Activated CD8-positive, alpha-beta memory T cell treated with anti-CD3 and anti-CD28 coated beads for 48 hours (primary cell): ENCODE data around the gene CTSE.

ENCODE experiments used
- DNase-seq, 3 experiments: peaks; one replicate each; pipeline ENCODE4 v3.0.0-alpha.2; 2020; ENCODE audit warnings: low read depth in 2 of 3, low spot score in 2 of 3

The CTSE gene

DNA sequence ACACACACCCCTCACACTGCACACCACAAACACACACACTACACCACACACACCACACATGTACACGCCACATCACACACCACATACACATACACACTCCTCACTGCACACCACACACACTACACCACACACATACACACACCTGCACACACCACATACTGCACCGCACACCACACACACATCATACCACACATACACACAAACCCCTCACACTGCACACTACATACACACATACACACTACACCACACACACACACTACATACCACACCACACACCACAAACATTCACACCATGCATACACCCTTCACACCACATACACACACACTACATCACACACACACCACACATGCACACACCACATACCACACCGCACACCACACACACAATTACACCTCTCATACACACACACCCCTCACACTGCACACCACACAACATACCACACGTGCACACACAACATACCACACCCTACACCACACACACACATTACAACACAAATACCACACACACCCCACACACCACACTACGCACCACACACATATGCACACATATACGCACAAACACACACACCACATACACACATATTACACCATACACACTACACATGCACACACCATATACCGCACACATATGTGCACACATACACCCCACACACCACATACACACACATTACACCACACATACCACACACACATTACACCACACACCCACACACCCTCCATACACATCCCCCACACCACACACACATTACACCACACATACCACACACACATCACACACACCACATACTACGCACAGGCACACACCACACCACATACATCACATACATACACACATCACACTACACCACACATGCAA, 50.1 kb downstream of the CTSE start:
- no peak for DNase-seq

- DNase-seq, result no peak
These were observed 51.1 kb downstream of the CTSE start for GRCh38 chr1:205972491-205973168.

- DNase-seq, result no peak
These were observed 51.6 kb downstream of the CTSE start for GRCh38 chr1:205972081-205972480.

DNA sequence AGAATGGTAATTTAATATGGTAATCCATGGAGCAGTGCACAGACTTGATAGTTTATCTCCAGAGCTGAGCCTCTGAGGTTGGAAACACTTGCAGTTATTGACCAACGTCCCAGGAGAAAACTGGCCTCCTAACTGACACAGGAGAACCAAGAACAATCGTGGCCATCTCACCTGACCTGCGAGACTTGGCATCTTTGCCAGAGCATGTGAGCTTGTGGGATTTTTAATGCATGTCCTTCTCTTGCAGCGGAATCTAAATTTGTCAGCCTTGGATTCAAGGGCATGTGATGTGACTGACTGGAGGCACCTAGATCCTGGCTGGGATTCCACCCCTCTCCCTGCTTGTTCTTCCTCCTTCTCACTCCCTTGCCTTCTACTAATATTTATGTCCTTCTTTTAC, 52.6 kb downstream of the CTSE start:
- DNase-seq, result no peak

GRCh38 chr1:205970486-205970885, 53.2 kb downstream of the CTSE start:
- no peak for DNase-seq

- no peak for DNase-seq
These were observed 54.5 kb downstream of the CTSE start for GRCh38 chr1:205969229-205969628.

DNA sequence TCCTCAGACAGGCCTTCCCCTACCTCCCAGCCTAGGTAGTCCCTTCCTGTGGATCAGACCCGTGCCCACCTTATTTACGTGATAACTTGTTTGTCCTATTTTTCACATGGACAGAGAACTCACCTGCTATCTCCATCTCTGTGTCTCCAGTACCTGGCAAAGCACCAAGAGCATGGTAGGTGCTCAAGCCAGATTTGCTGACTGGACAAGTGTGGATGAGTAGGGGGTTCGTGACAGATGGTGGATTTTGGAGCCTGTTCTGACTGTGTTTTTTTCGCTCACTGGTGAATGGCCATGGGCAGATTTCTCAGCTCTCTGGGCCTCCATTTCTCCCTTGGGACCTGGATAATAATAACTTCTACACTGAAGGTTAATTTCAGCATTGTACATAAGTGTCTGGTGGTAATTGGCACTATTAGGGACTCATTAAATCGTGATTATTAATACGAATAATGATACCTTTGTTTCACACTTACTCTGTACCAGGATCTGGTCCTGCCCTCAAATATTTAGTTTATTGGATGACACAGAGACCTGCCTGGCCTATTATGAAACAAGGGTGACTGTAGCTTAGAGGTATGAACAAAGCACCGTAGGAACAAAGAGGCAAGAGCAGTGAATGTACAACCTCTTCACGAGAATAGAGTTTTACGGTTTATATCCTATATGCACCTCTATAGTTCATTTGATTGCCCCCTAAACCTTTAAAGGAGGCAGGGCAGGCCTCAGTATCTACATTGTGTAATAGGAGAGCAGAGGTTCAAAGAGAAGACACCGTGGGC, 56.0 kb downstream of the CTSE start:
- no peak for DNase-seq

DNA sequence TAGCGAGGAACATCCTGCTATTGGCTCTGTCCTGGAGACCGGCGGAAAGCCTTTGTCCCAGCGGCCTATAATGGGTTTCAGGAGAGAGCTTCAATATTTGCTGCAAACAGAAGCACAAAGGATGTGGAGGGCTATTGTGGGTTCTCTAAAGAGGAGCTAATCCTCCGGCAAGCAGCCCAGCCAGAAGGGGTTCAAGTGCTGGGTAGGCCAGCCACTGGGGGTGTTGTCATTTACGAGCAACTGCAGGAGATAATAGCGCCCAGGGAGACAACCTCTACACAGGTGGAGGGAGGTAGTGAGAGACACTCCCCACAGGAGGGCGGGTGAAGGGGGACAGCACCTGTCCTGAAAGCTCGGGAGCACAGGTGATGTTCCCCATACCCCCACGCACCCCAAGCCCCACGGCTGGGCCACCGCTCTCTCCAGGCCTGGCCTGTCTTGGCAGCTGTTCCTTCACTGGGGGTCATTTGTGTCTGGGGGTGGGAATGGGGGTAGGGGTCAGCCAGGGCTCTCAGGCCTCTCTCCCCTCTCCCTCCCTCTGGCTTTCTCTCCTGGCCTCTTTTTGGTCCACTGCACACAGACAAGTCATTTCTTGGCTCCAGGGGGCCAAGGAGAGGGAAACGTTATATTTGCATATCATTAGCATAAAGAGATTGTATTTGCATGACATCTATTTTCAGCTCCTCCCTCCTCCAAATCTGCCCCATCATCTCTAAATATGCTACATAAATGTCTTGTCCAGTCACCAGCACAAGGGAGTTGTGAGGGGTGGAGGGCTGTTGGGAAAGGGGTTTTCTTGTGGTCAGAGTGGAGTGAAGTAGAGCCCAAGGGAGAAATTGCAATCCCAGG, 58.4 kb downstream of the CTSE start:
- DNase-seq, result no peak

DNA sequence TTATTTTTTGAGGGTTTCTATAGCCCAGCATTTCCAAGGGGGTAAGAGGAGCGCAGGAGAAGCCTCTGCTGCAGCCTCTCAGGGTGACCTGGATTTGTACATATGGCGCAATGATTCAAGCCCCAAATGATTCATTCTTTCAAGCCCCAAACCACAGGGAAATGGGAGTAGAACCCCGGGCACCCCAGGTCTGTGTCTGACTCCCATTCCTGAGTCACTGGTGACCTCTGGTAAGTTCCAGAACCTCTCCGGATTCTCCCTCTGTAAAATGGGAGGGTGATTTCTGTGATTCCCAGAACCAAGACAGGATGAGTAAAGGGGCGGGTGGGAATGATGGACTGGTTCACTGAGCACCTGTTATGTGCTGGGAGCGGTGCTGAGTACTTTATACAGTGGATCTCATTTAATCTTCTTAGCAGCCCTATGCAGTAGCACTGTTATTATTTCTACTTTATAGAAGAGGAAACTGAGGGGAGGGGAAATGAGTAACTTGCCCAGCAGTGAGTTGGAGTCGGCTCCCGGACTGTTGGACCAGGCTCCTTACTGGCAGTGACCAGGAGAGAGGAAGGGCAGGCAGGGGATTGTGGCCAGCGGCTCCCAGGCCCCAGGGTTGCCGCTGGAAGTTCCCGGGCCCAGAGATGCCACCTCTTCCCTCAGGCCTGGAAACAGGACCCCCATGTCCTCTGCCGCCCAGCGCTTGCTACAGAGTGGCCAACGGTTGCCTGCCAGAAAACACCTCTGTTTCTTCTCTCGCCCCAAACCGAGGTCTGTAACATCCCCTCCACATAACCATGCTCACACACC, 60.1 kb downstream of the CTSE start:
- no peak for DNase-seq

GRCh38 chr1:205962821-205963221, 60.9 kb downstream of the CTSE start:
- DNase-seq, result no peak

- no peak for DNase-seq
These were observed 61.5 kb downstream of the CTSE start for GRCh38 chr1:205961991-205962820.

DNA sequence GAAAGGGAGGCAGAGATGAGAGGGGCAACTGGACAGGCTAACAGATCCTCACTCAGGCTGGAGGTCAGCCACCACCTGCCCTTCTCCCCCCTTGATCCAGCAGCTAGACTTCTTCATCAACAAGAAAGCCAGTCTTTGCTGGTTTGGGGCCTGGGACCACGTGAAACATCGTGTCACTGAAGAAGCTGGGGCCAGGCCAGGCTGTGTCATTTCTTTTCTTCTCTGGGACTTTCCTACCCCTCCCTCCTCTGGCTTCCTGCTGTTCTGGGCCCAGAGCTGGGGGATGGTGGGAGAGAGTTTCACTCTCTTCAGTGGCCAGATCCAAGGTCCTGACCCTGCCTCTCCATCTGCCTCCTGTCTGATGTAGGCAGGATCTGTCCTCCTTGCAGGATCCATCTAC, 62.3 kb downstream of the CTSE start:
- no peak for DNase-seq

GRCh38 chr1:205959789-205960188, 63.9 kb downstream of the CTSE start:
- no peak for DNase-seq
